HG03521 (cell line): ENCODE data around the gene ENDOV.

Experiments
- ATAC-seq: cut with Tn5 transposase; IDR thresholded peaks from one replicate; pipeline ENCODE4 v1.9.1; 2021; ENCODE audit warnings: mild to moderate bottlenecking, moderate library complexity; ENCODE audit not compliant: unreplicated experiment

Gene ENDOV

DNA sequence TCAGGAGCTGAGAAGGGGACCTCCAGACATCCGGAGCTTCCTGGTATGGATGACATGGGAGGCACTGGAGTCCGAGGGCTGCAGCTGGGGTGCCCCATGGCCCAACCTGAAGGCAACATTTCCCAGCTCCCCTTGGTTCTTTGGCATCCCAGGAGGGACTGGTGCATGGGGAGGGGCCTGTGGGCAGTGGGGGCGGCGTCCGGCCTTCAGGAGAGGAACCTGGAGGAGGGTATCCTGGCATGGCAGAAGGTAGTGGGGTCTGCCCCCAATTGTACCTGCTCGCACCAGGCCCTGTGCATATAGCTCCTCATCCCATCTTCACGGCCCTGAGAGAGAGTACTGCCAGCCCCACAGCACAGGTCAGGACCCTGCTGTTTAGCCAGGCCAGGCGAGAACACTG, 49.5 kb downstream of the ENDOV start:
- no peak for ATAC-seq

DNA sequence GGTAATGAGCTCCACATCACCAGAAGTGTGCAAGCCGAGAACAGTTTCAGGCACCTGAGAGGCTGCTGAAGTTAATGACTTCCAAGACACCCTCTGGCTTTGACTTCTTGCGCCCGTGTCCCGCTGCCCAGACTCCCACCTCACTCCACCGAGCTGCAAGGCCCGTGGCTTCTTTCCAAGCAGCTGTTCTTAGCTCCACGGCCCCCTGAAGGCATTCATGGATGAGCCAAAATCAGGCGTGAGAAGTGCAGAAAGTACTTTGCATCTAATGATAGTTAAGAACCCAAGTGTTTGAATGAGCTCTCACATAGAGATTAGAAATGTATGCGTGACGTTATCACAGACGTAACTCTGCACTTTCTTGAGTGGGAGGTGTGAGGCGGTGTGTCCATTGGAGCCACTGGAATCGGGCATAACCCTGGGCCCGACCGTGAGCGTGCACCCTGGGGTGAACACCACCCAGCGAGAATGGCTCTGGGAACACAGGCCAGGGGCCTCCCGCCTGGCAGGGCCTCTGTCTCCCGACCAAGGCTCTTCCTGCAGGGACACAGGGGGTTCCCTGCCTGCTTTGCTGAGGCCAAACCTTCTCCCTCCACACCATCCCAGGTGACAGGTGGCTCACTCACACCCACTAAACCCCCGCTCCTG, 50.5 kb downstream of the ENDOV start:
- ATAC-seq: no peak

DNA sequence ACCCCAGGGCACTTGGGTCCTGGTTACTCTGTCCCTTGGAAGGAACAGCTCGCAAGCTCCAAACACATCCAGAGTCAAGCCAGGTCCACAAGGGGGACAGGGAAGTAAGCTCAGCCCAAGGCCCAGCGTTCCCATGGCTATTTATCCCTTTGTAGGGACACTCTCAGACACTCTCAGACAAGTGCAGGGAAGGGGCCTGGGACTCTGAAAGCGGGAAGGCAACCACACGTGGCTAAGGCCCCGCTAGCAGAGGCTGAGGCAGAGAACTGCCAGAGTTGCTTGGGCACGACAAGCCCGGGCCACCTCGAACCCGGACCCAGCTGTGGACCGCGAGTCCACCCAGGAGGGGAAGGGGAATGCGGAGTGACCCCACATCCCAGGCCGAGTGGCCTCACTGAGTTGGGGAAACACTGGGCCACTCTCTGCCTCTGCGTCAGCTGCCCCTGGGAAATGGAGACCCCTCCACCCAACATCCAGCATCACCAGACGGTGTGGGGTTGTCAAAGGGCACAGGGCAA, 51.3 kb downstream of the ENDOV start:
- ATAC-seq: no peak

DNA sequence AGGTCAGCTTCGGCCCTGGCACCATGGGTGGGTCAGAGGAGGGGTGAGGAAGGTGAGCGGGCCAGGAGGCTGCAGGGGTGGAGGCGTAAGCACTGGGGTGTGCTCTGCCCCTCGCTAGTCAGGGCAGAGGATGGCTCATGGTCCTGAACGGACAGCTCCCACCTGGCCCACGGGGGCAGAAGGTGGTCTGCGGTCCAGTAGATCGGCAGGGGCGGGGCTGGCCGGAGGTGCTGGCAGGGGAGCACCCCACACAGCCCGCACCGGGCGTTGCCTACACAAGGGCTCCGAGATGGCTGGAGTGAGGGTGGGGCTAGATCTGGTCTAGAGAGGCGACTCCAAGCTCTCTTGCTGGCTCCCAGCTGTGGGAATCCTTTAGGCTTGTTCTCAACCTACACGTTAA, 53.3 kb downstream of the ENDOV start:
- ATAC-seq: no peak

DNA sequence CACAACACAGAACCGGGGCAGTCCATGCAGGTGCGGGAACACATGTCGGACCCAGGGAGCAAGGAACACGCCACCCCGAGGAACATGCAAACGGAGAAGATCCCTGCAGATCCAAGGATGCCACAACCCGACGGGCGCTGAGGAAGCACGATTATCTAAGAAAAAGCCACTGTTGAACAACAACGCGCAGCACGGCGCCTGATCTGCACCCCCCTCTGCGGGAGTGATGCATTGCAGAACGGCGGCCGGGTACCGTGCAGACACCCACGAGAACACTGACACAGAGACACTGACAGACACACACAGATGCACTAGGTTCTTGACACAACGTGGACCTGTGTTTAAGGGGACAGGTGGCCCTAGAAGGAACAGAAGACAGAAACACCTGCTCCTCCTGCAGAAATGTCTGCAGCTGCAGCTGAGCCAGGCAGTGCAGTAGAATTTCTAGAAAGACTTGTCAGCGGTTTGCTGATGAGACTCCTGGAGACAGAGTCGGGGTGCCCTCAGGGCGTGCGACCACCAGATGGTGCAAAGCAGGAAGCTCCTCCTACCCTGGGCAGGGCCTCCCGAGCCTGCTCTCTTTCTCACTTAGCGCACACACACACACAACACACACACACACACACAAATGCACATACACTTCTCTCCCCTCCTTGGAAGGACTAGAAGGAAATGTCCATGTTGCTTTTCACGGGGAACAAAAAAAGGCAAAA, 54.0 kb downstream of the ENDOV start:
- no peak for ATAC-seq

DNA sequence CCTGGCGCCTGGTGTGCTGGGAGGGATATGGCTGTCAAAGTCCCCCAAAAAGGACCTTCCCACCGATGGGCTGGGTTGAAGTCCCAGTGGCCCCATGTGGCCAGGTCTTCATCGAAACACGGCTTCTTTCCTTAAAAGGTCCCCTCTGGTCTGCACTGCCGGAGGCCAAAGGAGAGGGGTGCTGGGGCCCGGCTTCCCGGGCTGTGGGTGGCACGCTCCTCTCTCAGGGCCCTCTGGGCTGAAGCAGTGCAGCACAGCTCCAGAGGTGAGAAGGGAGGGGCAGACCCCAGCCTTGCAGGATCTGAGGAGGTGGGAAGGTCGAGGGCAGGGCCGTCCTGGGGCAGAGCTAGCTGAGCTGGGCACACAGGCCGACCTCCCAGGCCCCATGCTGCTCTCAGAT, 54.7 kb downstream of the ENDOV start:
- no peak for ATAC-seq

DNA sequence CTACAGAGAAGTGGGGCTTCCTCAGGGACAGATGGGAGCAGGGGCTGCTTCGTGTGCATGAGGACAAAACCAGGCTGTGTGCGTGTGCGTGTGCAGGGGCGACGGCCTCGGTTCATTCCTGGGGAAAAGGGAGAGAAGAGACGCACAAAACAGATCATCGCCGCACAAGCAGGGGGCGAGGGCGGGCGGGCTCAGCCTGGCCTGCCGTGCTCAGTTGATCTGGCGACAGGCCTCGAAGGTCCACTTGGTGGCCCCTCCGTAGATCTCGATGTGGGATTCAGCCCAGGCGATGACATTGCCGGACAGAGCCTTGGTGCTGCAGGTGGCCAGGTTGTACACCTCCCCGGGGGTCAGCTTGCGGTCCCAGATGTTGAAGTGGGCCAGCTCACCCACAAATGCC, 55.6 kb downstream of the ENDOV start:
- ATAC-seq: no peak

DNA sequence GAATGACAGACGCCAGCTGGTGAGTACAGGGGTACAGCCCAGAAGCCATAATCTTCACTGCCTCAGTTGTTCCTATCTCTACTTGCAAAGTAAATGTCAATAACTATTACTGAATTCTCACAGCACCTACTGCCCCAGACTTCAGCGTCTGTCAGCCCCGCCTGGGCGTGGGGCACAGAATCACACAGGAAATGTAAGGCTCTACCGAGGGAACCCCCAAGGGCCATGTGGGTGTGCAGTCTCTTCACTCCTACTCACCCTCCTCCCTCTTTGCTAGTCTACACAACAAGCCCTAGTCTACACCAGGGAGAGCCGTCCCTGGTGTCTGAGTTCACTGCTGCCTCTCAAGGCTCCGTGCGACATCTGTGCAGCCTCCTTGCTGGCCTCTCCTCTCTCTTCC, 57.0 kb downstream of the ENDOV start:
- no peak for ATAC-seq

DNA sequence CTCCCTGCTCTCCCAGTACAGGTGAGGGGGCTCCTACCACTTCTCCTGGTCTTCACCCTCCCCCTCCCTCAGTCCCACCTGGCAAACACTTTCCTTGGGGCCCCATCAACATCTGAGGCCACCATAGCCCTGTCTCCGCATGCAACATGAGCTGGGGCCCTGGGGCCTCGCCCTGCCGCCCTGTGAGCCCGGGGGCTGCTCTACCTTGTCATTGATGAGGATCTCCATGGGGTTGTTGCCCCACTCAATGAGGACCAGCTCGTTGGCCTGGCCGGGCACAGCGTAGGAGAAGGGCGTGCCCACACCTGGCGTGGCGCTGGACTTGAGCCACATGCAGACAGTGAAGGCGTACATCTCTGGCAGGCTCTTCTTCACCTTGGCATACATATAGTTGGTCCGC, 58.0 kb downstream of the ENDOV start:
- no peak for ATAC-seq

DNA sequence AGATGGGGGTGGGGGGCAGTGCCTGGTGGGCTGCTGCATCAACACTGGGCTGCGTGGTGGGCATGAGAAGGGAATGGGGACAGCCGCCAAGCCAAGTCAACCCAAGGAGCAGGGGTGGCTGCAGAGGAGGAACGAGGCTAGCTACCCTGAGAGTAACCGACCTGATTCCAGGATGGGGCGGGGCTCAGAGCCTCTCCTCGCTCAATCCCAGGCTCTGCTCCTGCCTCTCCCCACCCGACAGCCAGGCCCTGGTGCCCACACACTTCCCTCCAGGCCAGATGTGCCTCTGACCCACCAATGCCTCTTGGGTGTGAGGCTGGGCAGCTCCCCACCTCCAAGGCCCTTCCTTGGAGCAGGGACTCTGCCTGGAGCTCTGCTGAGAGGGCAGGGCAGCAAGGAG, 58.7 kb downstream of the ENDOV start:
- no peak for ATAC-seq

DNA sequence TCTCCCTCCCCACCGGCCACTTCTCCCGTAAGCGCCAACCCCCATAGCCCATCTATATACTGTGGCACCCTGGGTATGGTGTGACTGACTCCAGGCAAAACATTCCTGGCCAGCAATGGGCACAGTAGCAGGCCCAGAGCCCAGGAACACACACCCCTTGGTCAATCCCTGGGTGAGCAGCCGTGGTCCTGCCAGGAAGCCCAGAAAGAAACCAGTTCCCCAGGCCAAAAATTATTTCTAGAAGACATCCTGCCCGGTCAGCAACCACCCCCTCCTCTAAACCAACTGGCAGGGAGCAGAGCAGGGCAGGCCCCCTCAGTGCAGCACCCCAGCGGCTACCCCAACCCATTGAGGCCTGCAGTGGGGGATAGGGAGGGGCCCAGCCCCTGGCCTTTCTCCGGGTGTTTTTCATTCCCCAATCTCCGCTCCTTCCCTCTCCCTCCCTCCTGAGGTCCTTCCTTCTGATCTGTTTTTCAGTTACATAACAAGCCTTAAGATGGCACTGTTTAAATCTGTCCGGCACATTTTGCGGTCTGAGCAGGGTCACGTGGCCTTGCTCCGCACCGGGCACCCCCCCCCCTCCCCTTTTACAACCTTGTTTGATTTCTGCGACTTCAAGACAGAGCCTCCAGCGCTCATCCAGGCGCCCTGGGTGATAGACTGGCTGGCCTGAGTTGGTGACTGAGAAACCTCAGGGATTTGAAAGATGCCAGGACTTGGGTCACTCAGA, 59.4 kb downstream of the ENDOV start:
- no peak for ATAC-seq

DNA sequence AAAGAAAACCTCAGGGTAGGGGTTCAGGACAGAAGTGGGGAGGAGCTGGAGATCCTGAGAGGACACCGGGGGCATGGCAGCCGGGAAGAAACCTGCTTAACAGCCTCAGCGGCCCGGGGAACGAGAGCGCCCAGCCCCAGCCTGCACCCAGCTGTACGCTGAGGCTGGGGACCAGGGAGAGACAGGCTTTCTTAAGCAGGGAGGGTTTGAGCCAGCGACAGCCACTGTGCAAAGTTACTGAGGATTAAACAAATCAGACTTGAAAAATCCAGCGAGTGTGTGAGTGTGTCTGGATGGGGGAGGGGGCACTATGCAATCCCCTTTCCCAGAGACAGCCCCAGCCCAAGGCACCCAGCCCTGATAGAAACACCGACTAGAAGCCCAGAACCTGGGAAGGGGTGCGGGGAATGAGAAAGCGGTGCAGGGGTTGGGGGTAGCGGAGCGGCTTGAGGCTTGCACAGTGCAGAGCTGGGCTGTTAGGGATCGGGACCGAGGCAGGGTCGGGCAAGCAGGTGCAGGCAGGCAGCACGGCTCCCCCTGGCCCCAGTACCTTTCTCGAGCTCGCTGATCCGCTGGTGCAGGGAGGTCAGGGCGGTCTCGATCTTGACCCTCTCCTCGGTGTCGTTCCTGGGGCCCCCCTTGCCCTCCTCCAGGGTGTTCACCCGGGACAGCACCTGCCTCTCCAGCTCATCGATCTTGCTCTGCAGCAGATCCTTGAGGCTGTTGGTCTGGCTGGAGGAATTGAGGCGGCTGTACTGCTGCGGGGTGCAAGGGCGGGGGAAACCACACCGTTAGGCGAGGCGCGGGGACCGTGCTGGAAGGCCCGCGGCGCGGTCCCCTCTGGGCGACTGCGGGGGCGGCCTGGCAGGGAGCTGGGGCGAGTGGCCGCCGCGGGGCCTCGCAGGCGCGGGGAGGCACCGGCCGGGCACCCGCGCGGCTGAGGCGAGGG, 60.3 kb downstream of the ENDOV start:
- no peak for ATAC-seq

DNA sequence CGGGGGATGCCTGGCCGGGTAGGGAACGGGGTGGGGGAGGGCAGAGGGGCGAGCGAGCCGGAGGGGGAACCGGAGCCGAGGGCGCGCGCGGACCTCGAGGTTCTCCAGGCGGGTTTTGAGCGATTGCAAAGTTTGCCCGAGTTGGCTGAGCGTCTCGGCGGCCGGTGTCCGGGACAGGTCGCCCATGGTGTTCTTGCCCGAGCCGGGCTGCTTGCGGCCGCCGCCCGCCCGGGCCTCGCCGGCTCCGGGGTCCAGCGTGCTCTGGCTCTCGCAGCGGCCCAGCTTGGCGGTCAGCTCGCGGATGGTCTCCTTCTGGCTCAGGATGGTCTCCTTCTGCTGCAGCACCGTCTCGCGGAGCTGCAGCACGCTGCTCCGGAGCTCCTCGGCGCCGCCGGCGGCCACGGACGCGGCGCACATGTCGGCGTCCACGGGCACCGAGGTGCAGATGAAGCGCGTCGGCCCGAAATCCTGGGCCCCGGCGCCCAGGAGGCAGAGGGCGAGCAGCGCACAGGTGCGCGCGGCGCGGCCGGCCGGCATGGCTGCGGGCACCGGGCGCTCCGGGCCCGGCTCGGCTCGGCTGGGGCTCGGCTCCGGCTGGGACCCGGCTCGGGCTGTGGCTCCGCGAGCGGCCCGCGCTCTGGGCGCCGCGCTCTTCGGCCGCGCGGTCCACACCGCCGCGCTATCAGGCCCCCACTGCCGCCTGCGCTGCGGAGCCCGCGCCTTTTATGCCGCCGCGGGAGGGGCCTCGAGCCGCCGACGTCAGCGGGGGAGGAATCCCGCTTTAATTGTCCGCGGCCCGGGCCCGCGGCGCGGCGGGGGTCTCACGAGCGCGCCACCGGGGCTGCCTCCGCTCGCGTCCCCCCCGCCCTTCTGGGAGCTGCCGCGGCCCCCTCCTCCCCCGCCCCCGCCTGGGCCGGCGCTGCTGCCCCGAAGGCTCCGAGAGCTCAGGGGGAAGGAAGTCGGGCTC, 61.2 kb downstream of the ENDOV start, which contains the start of gene NPTX1:
TSS of gene NPTX1 (minus strand) at position 698 of the 967 bp plus-strand sequence. CDS start at position 537, 161 bp downstream.
- no peak for ATAC-seq

DNA sequence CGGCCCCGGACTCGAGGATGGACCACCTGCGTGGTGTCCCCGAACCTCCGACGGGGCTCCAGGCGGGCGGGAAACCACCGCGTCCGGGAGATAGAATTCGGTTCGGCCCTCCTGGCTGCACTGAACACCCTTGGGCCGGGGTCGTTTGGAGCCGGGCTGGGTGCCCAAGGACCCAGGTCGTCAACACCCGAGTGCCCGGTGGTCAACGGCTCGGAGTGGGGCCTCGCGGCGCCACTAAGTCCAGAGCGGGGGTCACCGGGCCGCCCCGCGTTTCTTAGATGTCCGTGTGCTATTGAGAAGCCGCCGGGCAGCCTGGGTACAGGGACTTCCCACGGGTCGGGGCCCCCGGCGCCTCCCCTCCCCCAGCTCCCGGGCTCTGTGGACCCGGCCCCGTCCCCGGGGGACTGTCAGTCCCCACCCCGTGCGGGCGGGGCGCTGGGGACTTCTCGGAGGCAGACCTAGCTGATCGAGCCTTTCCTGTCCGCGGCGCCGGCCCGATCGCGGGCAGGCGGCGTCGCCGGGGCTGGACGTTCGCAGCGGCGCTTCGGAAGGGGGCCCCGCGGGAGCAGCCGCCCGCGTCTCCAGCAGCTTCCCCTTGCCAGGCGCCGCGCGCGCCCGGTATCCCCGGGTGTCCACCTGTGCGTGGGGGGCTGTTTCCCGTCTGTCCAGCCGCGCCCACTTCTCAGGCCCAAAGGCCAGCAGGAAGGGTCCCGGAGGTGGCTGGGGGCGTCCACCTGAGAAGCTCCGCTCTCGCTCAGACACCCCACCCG, 62.1 kb downstream of the ENDOV start:
- ATAC-seq: no peak

DNA sequence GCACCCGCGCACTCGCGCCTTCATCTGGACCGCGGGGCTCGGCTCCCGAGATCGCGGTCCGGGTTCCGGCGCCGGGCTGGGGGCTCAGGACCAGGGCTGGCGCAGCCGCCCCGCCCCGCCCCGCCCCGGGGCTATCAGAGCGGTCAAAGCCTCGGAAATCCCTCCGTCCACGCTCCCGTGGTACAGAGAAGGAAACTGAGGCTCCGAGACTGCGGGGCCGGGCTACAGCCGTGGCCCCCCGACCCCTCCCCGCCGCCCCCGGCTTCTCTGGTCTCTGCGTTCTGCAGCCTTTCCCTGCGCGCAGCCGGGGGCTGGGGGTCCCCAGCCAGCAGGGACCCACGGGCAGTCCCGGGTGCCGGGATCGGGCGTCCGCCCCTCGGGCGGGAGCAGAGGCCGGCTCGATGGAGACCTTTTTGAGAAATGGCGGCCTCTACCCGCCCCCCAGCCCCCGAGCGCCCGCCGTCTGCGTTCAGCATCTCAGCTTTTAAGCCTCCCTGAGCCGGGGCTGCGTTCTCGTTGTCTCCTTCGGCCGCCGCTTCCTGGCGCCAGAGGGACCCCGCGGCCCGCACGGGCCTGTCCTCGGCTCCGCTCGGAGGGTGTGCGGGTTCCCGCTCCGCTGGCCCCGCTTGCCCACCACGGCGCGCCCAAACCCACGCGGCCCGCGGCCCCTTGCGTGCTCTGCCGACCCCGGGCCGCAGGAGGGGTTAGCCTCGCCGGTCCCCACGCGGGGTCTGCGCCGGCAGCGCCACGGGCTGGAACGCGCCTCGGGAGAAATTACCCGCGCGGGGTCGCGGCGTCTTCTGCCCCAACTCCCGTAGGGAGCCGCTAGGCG, 62.9 kb downstream of the ENDOV start:
- no peak for ATAC-seq

DNA sequence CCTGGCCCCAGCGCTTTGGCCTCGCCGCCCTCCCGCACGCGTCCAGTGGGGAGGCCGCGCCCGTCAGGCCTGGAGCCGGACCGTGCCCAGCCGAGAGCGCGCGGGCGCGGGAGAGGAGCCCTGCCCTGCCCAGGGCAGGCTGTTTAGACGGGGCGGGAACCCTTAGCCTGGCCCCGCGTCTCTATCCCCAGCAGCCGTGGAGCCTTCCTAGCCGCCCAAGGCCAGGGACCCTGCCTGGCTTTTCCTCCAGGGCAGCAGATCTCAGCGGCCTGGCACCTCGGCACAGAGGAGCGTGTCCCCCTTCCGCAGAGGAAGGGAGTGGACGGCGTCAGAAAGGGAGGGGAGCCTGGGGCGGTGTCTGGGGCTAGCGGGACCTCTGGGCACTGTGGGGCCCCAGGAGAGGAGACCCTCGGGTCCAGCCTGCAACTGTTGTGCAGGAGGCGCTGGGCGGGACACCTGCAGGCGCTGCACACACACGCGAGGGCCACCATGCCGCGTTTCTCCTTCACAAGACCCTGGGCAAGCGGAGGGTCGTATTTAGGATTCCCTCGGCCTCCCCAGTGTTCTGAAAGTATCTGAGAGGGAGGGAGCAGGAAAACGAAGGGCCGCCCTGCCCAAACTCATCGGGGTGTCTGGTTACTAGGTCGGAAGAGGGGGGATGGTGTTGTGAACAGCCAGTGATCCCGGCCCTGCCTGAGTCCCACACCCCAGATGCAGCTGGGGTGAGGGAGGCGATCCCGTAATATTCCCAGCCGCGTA, 63.7 kb downstream of the ENDOV start:
- ATAC-seq: no peak

DNA sequence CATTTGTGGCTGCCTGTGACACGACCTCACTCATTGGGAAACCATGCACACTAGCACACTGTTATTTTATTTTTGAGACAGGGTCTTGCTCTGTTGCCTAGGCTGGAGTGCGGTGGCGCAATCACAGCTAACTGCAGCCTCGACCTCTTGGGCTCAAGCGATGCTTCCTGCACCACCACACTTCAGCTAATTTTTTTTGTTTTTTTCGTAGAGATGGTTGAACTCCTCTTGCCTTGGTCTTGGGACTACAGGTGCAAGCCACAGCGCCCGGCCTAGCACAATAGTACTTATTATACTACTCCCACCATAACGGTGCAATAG, 64.2 kb downstream of the ENDOV start:
- ATAC-seq: no peak
